Measurements from ENCODE around the gene TRIM50.

DNA sequence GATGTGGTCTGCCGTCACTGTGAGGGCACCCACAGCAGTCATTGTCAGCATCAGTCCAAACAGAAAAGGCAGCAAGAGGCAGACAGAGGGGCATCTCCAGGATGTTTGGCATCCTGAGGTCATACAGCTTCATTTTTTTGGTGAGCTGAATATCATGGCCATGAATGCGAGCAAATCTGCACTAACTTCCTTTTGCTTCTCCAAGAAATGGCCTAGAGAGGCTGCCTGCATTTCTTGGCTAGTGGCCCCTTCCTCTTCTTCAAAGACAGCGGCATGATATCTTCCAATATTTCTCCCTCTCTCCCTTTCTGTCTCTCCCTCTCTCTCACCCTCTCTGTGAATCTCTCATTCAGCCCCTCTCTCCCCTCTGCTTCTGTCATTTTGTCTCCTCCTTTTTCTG, 24.9 kb upstream of the TRIM50 start:
- TF ChIP-seq, protein P1, sequence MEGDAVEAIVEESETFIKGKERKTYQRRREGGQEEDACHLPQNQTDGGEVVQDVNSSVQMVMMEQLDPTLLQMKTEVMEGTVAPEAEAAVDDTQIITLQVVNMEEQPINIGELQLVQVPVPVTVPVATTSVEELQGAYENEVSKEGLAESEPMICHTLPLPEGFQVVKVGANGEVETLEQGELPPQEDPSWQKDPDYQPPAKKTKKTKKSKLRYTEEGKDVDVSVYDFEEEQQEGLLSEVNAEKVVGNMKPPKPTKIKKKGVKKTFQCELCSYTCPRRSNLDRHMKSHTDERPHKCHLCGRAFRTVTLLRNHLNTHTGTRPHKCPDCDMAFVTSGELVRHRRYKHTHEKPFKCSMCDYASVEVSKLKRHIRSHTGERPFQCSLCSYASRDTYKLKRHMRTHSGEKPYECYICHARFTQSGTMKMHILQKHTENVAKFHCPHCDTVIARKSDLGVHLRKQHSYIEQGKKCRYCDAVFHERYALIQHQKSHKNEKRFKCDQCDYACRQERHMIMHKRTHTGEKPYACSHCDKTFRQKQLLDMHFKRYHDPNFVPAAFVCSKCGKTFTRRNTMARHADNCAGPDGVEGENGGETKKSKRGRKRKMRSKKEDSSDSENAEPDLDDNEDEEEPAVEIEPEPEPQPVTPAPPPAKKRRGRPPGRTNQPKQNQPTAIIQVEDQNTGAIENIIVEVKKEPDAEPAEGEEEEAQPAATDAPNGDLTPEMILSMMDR (conservative IDR thresholded peaks at IDR 0.05; ENCODE audit: low read depth in 2 of 2) = no peak
- TF ChIP-seq POLR2AphosphoS5 (IDR thresholded peaks at IDR 0.05; ENCODE audit: low read depth) (no peak), EZH2 (IDR thresholded peaks at IDR 0.05; ENCODE audit: low read depth, unreplicated experiment) (no peak), CREB1 (CRISPR knock-in tag; IDR thresholded peaks at IDR 0.05; ENCODE audit: low read depth) (no peak), STAT1 (IDR thresholded peaks at IDR 0.05; ENCODE audit: unreplicated experiment) (no peak), NANOG (IDR thresholded peaks at IDR 0.05; ENCODE audit: borderline replicate concordance) (no peak), ZNF114 (CRISPR knock-in tag; IDR thresholded peaks at IDR 0.05) (no peak)
- TF ChIP-seq, protein P2, sequence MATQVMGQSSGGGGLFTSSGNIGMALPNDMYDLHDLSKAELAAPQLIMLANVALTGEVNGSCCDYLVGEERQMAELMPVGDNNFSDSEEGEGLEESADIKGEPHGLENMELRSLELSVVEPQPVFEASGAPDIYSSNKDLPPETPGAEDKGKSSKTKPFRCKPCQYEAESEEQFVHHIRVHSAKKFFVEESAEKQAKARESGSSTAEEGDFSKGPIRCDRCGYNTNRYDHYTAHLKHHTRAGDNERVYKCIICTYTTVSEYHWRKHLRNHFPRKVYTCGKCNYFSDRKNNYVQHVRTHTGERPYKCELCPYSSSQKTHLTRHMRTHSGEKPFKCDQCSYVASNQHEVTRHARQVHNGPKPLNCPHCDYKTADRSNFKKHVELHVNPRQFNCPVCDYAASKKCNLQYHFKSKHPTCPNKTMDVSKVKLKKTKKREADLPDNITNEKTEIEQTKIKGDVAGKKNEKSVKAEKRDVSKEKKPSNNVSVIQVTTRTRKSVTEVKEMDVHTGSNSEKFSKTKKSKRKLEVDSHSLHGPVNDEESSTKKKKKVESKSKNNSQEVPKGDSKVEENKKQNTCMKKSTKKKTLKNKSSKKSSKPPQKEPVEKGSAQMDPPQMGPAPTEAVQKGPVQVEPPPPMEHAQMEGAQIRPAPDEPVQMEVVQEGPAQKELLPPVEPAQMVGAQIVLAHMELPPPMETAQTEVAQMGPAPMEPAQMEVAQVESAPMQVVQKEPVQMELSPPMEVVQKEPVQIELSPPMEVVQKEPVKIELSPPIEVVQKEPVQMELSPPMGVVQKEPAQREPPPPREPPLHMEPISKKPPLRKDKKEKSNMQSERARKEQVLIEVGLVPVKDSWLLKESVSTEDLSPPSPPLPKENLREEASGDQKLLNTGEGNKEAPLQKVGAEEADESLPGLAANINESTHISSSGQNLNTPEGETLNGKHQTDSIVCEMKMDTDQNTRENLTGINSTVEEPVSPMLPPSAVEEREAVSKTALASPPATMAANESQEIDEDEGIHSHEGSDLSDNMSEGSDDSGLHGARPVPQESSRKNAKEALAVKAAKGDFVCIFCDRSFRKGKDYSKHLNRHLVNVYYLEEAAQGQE (IDR thresholded peaks at IDR 0.05; ENCODE audit: unreplicated experiment) = no peak
- TF ChIP-seq, protein P3, sequence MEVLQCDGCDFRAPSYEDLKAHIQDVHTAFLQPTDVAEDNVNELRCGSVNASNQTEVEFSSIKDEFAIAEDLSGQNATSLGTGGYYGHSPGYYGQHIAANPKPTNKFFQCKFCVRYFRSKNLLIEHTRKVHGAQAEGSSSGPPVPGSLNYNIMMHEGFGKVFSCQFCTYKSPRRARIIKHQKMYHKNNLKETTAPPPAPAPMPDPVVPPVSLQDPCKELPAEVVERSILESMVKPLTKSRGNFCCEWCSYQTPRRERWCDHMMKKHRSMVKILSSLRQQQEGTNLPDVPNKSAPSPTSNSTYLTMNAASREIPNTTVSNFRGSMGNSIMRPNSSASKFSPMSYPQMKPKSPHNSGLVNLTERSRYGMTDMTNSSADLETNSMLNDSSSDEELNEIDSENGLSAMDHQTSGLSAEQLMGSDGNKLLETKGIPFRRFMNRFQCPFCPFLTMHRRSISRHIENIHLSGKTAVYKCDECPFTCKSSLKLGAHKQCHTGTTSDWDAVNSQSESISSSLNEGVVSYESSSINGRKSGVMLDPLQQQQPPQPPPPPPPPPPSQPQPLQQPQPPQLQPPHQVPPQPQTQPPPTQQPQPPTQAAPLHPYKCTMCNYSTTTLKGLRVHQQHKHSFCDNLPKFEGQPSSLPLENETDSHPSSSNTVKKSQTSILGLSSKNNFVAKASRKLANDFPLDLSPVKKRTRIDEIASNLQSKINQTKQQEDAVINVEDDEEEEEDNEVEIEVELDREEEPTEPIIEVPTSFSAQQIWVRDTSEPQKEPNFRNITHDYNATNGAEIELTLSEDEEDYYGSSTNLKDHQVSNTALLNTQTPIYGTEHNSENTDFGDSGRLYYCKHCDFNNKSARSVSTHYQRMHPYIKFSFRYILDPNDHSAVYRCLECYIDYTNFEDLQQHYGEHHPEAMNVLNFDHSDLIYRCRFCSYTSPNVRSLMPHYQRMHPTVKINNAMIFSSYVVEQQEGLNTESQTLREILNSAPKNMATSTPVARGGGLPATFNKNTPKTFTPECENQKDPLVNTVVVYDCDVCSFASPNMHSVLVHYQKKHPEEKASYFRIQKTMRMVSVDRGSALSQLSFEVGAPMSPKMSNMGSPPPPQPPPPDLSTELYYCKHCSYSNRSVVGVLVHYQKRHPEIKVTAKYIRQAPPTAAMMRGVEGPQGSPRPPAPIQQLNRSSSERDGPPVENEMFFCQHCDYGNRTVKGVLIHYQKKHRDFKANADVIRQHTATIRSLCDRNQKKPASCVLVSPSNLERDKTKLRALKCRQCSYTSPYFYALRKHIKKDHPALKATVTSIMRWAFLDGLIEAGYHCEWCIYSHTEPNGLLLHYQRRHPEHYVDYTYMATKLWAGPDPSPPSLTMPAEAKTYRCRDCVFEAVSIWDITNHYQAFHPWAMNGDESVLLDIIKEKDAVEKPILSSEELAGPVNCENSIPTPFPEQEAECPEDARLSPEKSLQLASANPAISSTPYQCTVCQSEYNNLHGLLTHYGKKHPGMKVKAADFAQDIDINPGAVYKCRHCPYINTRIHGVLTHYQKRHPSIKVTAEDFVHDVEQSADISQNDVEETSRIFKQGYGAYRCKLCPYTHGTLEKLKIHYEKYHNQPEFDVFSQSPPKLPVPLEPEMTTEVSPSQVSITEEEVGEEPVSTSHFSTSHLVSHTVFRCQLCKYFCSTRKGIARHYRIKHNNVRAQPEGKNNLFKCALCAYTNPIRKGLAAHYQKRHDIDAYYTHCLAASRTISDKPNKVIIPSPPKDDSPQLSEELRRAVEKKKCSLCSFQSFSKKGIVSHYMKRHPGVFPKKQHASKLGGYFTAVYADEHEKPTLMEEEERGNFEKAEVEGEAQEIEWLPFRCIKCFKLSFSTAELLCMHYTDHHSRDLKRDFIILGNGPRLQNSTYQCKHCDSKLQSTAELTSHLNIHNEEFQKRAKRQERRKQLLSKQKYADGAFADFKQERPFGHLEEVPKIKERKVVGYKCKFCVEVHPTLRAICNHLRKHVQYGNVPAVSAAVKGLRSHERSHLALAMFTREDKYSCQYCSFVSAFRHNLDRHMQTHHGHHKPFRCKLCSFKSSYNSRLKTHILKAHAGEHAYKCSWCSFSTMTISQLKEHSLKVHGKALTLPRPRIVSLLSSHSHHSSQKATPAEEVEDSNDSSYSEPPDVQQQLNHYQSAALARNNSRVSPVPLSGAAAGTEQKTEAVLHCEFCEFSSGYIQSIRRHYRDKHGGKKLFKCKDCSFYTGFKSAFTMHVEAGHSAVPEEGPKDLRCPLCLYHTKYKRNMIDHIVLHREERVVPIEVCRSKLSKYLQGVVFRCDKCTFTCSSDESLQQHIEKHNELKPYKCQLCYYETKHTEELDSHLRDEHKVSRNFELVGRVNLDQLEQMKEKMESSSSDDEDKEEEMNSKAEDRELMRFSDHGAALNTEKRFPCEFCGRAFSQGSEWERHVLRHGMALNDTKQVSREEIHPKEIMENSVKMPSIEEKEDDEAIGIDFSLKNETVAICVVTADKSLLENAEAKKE (CRISPR knock-in tag; IDR thresholded peaks at IDR 0.05) = no peak

Data from GM23338 (cell line).